GM18499 (cell line): ENCODE results near the gene TMEM161B.
"Not testable (repeated sequence)": the region's sequence is repeated elsewhere in the genome, so short reads cannot be mapped to it uniquely, and the experiment has no call there.

Experiments used
- ATAC-seq: cut with Tn5 transposase; IDR thresholded peaks from one replicate; pipeline ENCODE4 v1.9.1; 2021; ENCODE audit warnings: moderate number of reproducible peaks; ENCODE audit not compliant: insufficient read depth, unreplicated experiment

The TMEM161B gene

DNA sequence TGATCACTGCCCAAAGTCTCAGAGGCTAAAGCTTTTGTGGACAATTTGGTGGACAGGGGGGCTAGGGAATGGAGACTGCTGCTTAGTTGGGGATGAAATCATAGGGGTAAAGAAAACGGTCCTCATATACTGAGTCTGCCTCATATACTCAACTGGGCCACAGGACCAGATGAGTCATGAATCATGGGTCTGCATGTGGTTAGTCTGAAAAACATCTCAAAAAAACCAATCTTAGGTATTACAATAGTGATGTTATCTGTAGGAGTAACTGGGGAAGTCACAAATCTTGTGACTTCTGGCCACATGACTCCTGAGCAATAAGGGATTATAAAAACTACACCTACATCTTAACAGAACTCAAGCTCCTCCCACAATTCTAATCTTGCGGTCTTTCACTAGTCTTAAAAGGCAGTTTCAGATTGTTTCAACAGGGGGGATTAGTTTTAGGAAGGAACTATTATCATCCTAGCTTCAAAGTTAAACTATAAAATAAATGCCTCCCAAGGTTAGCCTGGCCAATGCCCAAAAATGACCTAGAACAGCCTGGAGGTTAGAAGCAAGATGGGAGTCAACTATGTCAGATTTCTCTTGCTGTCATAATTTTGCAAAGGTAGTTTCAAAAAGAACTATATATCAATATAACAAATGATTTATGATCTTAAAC, 17.5 kb downstream of the TMEM161B start:
- ATAC-seq, result peak; percentile 87

DNA sequence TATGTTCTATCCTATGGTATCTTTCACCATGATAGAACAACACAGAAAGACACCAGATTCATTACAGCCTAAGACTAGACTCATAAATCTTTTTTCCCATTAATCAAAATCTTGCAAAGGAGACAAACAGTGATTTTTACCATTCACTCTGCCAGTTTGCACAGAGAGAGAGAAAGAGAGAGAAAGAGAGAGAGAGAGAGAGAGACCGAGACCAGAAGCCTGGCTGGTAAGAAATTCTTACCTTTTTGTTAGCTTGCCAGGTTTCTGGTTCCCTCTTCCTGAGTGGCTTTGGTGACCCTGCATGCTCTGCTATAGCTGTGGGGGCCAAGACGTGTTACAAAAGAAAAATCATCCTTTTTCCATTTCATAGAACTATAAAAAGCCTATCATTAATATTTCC, 18.6 kb downstream of the TMEM161B start:
- no peak for ATAC-seq

DNA sequence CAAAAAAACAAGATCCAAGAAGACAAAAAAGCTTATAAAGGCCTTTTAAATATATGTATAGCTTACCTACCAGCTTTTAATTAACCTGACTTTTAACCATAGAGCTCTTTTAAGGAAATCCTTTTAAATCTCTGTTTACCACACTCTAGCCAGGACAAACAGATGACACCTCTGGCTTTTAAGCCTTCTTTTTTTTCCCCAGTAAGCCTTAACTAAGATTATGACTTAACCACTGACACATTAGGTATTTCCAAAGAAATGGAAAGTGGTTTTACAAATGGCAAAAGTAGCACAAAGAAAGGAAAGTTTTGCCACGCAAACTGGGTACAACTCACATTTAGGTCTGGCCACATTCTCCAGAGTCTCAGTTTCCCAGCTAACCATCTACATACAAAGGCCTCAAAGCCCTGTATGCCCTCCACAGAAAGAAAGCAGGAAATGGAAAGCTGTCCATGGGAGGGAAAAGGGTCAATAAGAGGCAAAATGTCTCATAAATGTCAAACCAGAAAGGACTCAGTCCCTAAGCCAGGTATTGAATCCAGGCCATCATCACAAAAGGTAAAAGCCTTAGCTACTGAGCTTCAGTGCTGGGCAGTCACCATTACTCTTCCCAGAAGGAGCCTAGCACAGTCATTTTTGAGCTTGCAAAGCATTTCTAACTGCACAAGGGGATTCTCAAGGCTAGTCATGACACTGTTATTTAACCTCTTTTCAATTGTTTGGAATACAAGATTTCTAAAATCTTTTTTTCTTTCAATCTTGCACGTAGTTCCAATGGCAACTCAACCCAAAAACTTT, 19.7 kb downstream of the TMEM161B start:
- no peak for ATAC-seq

DNA sequence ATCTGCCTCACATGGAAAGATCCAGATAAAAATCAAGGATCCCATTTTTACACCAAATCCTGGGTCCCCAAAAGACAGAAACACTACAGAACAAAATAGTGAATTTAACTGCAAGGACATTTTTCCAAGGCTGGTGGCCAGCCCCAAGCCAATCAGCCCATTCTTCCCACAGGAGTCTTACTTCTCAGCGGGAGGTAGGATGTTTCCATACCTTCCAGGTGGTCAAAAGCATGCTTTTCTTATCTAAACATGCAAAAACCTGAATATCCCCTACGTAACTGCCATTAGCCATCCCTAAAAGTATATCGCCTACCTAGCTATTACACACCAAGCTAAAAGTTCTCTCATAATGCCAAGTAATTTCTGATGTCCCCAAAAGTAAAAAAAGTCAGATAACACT, 20.6 kb downstream of the TMEM161B start:
- ATAC-seq, result no peak

DNA sequence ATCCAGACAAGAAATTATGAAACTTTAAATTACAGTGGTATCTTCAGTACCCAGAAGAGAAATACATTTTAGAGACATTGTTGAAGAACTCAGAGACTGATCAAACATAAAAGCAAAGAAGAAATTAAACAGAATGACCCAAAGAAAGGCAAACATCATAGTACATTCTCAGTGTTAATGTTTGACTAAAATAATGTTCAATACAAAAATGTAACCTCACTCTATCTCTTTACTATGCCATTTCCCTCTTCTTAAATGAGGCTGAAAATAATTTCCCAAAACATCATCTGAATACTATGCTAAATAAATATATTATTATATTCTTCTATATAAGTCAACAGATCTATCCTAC, 22.8 kb downstream of the TMEM161B start:
- ATAC-seq, result no peak

DNA sequence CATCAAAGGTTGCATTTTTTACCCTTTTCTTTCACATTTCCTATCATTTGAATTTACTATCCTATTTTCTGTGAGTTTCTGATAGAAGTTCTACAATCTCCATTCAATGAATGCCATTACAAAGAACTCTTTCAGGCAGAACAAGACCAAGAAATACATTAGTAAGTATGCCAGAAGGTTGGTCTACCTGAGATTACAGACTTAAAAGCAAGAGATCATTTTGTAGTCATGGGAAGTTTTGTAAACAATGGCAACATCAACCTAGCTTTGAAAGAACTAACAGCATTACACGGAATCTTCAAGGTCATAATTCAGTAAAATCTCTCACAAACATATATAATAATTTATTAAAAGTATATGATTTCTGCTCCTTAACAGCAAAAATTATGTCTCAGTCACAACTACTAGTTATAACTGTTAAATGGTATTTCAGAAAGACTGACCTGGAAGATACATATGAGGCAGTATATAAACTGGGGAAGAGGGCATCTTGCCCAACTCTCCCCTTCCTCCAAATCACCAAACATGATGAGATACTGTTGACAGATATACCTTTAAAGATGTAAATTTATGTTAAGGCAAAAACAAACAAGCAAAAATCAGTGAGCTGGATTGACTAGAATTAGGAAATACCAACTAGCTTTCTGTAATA, 23.3 kb downstream of the TMEM161B start:
- no peak for ATAC-seq

DNA sequence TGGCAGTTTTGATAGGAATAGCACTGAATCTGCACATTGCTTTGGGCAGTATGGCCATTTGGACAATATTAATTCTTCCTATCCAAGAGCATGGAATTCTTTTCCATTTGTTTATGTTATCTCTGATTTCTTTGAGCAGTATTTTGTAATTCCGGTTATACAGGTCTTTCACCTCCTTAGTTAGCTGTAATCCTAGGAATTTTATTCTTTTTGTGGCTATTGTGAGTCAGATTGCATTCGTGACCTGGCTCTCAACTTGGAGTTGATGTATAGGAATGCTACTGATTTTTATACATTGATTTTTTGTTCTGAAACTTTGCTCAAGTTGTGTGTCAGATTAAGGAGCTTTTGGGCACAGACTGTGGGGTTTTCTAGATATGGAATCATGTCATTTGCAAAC, 24.0 kb downstream of the TMEM161B start:
- ATAC-seq, result no peak

DNA sequence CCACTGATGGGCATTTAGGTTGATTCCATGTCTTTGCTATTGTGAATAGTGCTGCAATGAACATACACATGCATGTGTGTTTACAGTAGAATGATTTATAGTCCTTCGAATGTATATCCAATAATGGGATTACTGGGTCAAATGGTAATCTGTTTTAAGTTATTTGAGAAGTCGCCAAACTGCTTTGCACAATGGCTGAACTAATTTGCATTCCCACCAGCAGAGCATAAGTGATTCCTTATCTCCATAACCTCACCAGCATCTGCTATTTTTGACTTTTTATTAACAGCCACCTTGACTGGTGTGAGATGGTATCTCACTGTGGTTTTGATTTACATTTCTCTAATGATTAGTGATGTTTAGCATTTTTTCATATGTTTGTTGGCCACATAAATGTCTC, 25.2 kb downstream of the TMEM161B start:
- ATAC-seq, result not testable (repeated sequence)

DNA sequence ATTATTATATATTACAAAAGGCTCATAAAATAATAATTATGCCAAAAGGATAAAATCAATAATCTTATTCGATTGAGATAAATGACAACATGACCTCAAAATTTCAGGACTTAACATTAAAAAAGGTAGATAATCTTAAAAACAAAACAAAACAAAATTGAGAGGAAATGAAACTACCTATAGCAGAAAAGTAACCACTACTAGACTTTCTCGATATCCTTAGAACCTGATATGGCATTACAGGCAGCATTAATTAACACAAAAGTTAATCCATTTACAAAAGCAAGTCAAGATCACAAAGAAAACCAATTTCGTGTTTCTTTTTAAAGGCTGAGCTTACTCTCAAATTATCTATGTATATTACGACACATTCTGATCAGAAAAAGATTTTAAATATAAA, 29.9 kb downstream of the TMEM161B start:
- ATAC-seq, result no peak

DNA sequence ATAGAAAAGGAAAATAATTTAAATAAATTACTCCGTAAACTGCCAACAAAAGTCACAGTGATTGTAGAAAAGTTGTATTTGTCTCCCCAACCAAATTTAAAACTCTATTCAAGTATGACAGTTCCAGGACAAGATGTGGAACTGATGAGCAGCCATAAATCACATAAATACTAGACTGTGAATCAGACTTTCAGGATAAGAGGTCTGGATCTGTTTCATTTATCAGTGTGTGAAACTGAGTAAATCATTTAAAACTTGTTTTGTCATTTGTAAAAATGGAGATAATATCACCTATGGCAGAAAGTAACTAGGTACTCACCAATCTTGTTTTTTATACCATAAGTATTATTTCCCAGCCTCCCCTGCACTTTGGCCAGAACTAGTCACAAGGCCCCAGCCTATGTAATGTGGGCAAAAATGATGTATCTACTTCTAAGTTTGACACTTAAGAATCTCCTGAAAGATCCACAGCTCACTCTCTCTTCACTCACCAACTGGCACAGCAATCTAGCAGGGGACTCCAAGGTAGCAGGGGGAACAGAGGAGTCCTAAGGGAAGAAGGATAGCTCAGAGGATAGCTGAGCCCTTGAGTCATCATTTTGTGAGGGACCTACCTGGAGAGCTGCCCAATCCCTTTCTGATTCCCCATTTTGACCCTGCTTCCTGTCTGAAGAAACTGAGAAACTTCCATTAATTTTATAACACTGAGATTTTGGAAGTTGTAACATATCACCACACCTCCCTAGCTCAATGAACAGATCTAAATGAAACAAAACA, 31.6 kb downstream of the TMEM161B start:
- no peak for ATAC-seq

DNA sequence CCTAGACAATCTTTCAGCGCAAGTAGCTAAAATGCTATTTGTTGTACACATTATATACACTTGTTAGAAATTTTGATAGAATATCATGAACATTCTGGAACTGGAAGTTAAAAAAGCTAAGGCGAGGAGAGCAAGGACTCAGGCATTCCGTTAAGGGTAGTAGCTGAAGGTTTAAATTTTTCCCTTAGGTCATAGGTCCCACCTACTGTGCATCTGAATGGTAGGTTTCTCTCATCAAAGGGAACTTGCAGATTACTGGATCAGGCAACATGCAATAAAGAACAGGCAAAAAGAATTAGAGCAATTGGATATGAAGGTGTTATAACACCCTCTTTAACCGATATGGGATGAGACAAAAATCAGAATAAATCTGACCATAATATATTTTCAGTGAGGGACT, 32.8 kb downstream of the TMEM161B start:
- no peak for ATAC-seq

DNA sequence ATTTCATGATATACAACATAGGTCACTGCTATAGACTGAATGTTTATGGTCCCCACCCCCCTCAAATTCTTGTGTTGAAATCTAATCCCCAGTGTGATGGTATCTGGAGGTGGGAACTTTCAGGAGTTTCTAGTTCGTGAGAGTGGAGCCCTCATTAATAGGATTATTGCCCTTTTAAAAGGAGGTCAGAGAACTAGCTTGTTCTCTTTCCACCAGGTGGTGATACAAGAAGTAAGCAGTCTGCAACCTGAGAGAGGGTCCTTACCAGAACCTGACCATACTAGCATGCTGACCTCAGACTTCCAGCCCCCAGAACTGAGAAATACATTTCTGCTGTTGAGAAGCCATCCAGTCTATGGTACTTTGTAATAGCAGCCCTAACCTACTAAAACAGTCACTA, 33.3 kb downstream of the TMEM161B start:
- ATAC-seq, result no peak

DNA sequence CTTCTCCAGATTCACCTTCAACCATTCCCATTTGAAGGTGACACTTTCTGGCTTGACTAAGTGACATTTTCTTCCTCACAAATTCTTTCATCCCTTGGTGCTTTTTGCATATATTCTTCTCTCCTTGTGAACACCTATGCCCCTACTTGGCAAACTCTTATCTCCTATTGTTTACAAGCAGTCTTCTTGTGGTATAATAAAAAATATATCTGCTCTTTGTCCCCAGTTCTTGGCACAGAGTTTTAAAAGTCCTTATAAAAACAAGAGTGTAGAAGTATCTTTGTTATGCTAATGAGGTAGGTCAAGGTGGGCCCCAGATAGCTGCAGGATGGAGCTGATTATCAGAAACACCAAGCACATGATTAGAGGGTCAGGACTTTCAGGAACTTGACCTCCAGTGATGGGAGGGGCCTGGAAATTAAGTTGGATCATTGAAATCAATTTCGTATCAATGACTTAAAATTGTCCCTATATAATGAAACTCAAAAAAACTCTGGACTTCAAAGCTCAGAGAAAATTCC, 38.0 kb downstream of the TMEM161B start:
- ATAC-seq, result no peak

DNA sequence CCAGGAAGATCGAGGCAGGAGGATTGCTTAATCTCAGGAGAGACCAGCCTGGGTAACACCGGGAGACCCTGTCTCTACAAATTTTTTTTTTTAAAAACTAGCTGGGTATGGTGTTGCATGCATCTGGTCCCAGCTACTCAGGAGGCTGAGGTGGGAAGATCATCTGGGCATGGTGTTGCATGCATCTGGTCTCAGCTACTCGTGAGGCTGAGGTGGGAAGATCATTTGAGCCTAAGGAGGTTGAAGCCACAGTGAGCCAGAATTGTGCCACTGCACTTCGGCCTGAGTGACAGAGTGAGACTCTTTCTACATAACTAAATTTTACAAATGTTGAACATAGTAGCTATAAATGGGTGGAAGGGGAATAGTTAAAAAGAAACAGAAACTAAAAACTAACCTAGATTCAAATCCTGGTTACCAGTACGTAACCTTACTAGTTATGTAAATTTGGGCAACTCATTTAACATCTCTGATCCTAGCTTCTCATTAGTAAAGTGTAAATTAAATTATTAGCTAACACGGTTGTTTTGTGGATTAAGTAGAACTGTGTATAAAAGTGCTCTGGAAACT, 41.7 kb downstream of the TMEM161B start:
- peak; percentile 60 for ATAC-seq

DNA sequence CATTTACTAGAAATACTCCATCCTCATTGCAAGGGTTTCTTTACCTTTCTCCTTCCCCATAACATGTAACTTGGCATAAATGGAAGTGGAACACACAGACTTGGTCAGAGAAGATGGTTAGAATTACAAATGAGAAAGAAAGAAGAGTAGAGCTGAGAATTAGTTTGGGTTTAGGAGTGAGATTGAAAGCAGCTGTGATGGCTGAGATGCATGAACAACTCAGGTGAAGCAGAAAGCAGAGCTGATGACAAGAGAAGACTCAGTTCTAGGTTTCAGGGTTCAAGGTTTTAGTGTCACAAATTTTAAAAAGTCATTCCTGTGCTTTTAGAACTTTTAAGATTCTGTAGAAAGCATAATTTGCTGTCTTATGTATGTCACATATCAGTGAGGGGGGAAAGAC, 54.0 kb downstream of the TMEM161B start:
- no peak for ATAC-seq

DNA sequence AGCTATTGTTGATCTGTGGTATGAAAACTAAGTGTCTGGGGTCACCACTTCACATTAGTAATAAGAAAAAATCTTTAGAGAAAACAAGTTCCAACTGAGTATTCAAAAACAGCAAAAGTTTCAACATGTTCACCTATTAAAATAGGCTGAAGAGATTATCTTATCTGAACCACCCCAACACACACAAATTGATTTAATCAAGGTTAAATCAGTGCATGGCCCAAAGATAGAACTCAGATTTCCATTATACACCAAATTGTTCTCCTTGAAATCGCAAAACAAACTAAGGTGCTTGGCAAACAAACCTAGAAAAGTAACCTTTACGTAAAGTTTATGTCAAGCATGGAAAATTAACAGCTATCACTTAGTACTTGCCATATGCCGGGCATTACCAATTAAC, 61.1 kb downstream of the TMEM161B start:
- ATAC-seq, result no peak

DNA sequence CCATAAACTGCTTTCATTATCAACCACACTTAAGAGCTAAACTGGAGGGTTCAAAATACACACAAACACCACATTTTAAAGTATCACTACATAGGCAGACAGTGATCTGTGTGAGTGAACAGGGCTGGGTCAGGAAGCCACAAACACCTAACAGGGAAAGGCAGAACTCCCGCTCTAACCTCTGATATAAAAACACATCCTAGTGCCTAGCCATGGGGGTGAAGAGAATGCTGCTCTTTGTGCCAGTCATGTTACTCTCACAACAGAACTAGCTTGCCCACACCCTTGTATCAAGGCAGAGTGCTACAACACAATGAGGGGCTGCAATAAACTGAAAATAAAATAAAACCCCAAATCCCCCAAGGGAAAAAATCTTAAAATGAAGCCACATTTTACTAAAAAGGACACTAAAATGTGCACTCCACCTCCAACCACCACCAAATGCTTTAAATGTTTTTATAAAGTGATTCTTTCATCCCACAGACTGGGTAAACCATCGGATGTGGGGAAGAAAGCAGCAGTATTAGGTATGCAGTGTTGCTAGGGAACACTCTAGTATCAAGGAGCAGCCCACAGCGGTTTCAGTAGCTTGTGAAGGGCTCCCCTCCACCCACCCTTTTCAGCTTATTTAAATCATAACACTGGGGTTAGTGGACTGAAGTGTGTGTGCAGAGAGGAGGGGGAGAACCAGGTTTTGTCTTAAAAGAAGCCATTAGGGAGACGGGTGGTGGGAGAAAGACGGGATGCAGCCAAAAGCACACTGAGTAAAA, 64.5 kb downstream of the TMEM161B start:
- ATAC-seq, result no peak

DNA sequence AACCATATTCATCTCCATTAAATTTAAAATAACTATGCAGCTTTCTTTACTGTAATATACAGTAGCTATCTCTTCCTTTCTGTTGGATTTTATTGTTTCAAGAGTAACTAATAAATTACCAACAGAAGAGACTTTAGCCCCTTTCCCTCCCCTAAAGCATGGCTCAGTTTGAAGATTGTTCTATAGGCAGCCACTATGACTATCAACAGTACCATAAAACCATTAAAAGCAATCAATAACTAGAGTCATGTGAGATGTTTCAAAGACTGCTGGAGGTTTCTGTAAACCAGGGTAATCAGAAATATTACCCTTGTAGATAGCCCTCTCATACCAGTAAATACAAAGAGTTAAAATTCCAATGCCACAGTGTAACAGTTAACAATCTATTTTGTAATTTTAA, 73.0 kb downstream of the TMEM161B start:
- no peak for ATAC-seq

DNA sequence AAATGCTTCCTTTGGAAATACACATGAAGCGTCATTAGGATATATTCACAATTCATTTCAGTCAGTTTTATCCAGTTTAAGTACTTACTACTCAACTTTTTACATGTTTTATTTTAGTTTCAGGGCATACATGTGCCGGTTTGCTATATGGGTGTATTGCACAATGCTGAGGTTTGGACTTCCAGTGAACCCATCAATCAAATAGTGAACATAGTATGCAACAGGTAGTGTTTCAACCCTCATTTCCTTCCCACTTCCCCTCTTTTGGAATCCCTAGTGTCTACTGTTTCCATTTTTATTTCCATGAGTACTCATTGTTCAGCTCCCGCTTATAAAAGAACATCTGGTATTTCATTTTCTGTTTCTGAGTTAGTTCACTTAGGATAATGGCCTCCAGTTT, 74.7 kb downstream of the TMEM161B start:
- no peak for ATAC-seq
